Neural progenitor cell (in vitro differentiated cells): ENCODE results near the gene SLC24A1. TPM values are rescaled to one million over a fixed set of nuclear protein-coding genes. Genes with fewer than 3 reads are reported as not detected.
A peak's percentile ranks its signal among the peaks of the same experiment; 100 is the strongest.

Experiments
- DNase-seq: peaks from one replicate; pipeline ENCODE4 v3.0.0-alpha.2; 2016; ENCODE audit warnings: low spot score
- H2AFZ ChIP-seq: fragments of 200-600 bp; sonication (generic); replicated peaks from 2 replicates; pipeline ENCODE4 v1.6.1; 2016; ENCODE audit warnings: antibody characterized with exemption
- H3F3A ChIP-seq: fragments of 200-600 bp; sonication (generic); 2 replicates; pipeline ENCODE4 v1.6.1; 2016; ENCODE audit warnings: antibody characterized with exemption, low read depth
- H3K27ac ChIP-seq: fragments of 200-600 bp; sonication (generic); 2 replicates; pipeline ENCODE4 v1.5.1; 2016; ENCODE audit warnings: mild to moderate bottlenecking
- H3K27me3 ChIP-seq: fragments of 200-600 bp; sonication (generic); 2 replicates; pipeline ENCODE4 v1.6.1; 2016; ENCODE audit warnings: mild to moderate bottlenecking, moderate library complexity
- H3K36me3 ChIP-seq: fragments of 200-600 bp; sonication (generic); 2 replicates; pipeline ENCODE4 v1.5.1; 2016
- H3K4me1 ChIP-seq: fragments of 200-600 bp; sonication (generic); 2 replicates; pipeline ENCODE4 v1.6.1; 2016; ENCODE audit warnings: mixed run types
- H3K4me2 ChIP-seq: fragments of 200-600 bp; sonication (generic); 2 replicates; pipeline ENCODE4 v1.6.1; 2016
- H3K4me3 ChIP-seq: fragments of 200-600 bp; sonication (generic); 2 replicates; pipeline ENCODE4 v1.5.1; 2016
- H3K79me2 ChIP-seq: fragments of 200-600 bp; sonication (generic); 2 replicates; pipeline ENCODE4 v1.6.1; 2016; ENCODE audit warnings: low read depth
- H3K9ac ChIP-seq: fragments of 200-600 bp; sonication (generic); 2 replicates; pipeline ENCODE4 v1.6.1; 2016
- H3K9me3 ChIP-seq: fragments of 200-600 bp; sonication (generic); 2 replicates; pipeline ENCODE4 v1.5.1; 2016; ENCODE audit warnings: low read depth
- H4K20me1 ChIP-seq: fragments of 200-600 bp; sonication (generic); 2 replicates; pipeline ENCODE4 v1.6.1; 2016; ENCODE audit warnings: low read depth
- H3K27ac Mint-ChIP-seq: 3 replicates; pipeline ENCODE4 v1.8.0; 2021; ENCODE audit warnings: mixed read lengths
- H3K27me3 Mint-ChIP-seq: 2 replicates; pipeline ENCODE4 v1.8.0; 2022; ENCODE audit warnings: low read depth, mild to moderate bottlenecking, inconsistent platforms, moderate library complexity, mixed read lengths; ENCODE audit not compliant: insufficient read depth
- H3K36me3 Mint-ChIP-seq: 3 replicates; pipeline ENCODE4 v1.8.0; 2021; ENCODE audit warnings: mixed read lengths
- H3K4me1 Mint-ChIP-seq: 3 replicates; pipeline ENCODE4 v1.8.0; 2021; ENCODE audit warnings: mixed read lengths
- H3K4me3 Mint-ChIP-seq: 3 replicates; pipeline ENCODE4 v1.8.0; 2021; ENCODE audit warnings: mild to moderate bottlenecking, moderate library complexity, mixed read lengths
- H3K9me3 Mint-ChIP-seq: 3 replicates; pipeline ENCODE4 v1.8.0; 2020; ENCODE audit warnings: mixed read lengths
- CTCF ChIP-seq: fragments of 200-600 bp; sonication (generic); IDR thresholded peaks from 2 replicates; pipeline ENCODE4 v1.5.1; 2017; ENCODE audit warnings: antibody characterized with exemption, mild to moderate bottlenecking
- EZH2 ChIP-seq: fragments of 200-600 bp; sonication (generic); IDR thresholded peaks from 2 replicates; pipeline ENCODE4 v1.6.1; 2017; ENCODE audit warnings: antibody characterized with exemption, mild to moderate bottlenecking, moderate library complexity
- EZH2phosphoT487 ChIP-seq: fragments of 200-600 bp; sonication (generic); IDR thresholded peaks from 2 replicates; pipeline ENCODE4 v1.6.1; 2017; ENCODE audit warnings: antibody characterized with exemption
- total RNA-seq: library from RNA; depleted of rRNA; stranded (reverse); fragments of >200 nt; gene quantifications from 2 replicates; pipeline ENCODE4 v1.2.3, GENCODE V29; 2015; ENCODE audit warnings: low replicate concordance

The SLC24A1 gene
- total RNA-seq, 1 donor from 2014 or later = 10.6 TPM

GRCh38 chr15:65580287-65580686, 41.5 kb upstream of the SLC24A1 start:
- Histone ChIP-seq H4K20me1 (peaks cover 5% of the 10 kb centered on the region), H3F3A (peaks cover 47% of the 10 kb centered on the region), H3K4me2 (no peak overlapping the region), H3K4me3 (no peak overlapping the region), H3K9ac (no peak overlapping the region), H3K27ac (peak overlapping the region; percentile 44), H3K9me3 (no peaks in the 10 kb centered on the region), H3K4me1 (peaks cover 7% of the 10 kb centered on the region), H2AFZ (no peak overlapping the region), H3K36me3 (no peaks in the 10 kb centered on the region), H3K27me3 (no peaks in the 10 kb centered on the region), H3K79me2 (no peaks in the 10 kb centered on the region)
- no peak for TF ChIP-seq EZH2
- no peak for TF ChIP-seq EZH2phosphoT487
- no peak for TF ChIP-seq CTCF
- H3K4me3 Mint-ChIP-seq = peak overlapping the region; percentile 31
- peak; percentile 13 for DNase-seq
- peak overlapping the region; percentile 78 for H3K27ac Mint-ChIP-seq
- no peaks in the 10 kb centered on the region for H3K9me3 Mint-ChIP-seq
- no peaks in the 10 kb centered on the region for H3K27me3 Mint-ChIP-seq
- peaks cover 30% of the 10 kb centered on the region for H3K36me3 Mint-ChIP-seq
- H3K4me1 Mint-ChIP-seq = peaks cover 46% of the 10 kb centered on the region

- peaks cover 54% of the 10 kb centered on the region for H3K4me1 Mint-ChIP-seq
- Histone ChIP-seq H3K9ac (no peak overlapping the region), H3K27me3 (no peaks in the 10 kb centered on the region), H3K4me3 (no peak overlapping the region), H3K27ac (no peak overlapping the region), H3F3A (peaks cover 22% of the 10 kb centered on the region), H3K9me3 (no peaks in the 10 kb centered on the region), H3K36me3 (no peaks in the 10 kb centered on the region), H3K4me2 (no peak overlapping the region), H3K79me2 (no peaks in the 10 kb centered on the region), H3K4me1 (peaks cover 7% of the 10 kb centered on the region), H4K20me1 (peaks cover 5% of the 10 kb centered on the region), H2AFZ (no peak overlapping the region)
- TF ChIP-seq CTCF = no peak
- no peak for TF ChIP-seq EZH2phosphoT487
- no peak for TF ChIP-seq EZH2
- H3K27me3 Mint-ChIP-seq = no peaks in the 10 kb centered on the region
- peak overlapping the region; percentile 72 for H3K4me3 Mint-ChIP-seq
- H3K9me3 Mint-ChIP-seq = no peaks in the 10 kb centered on the region
- DNase-seq = peak; percentile 19
- peaks cover 25% of the 10 kb centered on the region for H3K36me3 Mint-ChIP-seq
- H3K27ac Mint-ChIP-seq = peak overlapping the region; percentile 98
Measured at GRCh38 chr15:65583701-65584100, 38.0 kb upstream of the SLC24A1 start.

- no peaks in the 10 kb centered on the region for H3K9me3 ChIP-seq
- H3K36me3 Mint-ChIP-seq = peaks cover 25% of the 10 kb centered on the region
- H3K27me3 Mint-ChIP-seq = no peaks in the 10 kb centered on the region
- H3K27ac Mint-ChIP-seq = peak overlapping the region; percentile 98
- TF ChIP-seq EZH2phosphoT487 (no peak), EZH2 (no peak), CTCF (no peak)
- H3K36me3 ChIP-seq = no peaks in the 10 kb centered on the region
- peaks cover under 1% of the 10 kb centered on the region for H4K20me1 ChIP-seq
- no peak overlapping the region for H2AFZ ChIP-seq
- no peaks in the 10 kb centered on the region for H3K79me2 ChIP-seq
- H3K4me1 ChIP-seq = peaks cover 7% of the 10 kb centered on the region
- H3K9me3 Mint-ChIP-seq = no peaks in the 10 kb centered on the region
- peaks cover 54% of the 10 kb centered on the region for H3K4me1 Mint-ChIP-seq
- no peak overlapping the region for H3K4me2 ChIP-seq
- no peak overlapping the region for H3K27ac ChIP-seq
- no peak overlapping the region for H3K9ac ChIP-seq
- no peaks in the 10 kb centered on the region for H3K27me3 ChIP-seq
- H3K4me3 ChIP-seq = no peak overlapping the region
- peaks cover 16% of the 10 kb centered on the region for H3F3A ChIP-seq
- DNase-seq = no peak
- H3K4me3 Mint-ChIP-seq = no peak overlapping the region
Measured at GRCh38 chr15:65584241-65584640, 37.5 kb upstream of the SLC24A1 start.
